ENCODE data around the gene SPOCK1.

The SPOCK1 gene

DNA sequence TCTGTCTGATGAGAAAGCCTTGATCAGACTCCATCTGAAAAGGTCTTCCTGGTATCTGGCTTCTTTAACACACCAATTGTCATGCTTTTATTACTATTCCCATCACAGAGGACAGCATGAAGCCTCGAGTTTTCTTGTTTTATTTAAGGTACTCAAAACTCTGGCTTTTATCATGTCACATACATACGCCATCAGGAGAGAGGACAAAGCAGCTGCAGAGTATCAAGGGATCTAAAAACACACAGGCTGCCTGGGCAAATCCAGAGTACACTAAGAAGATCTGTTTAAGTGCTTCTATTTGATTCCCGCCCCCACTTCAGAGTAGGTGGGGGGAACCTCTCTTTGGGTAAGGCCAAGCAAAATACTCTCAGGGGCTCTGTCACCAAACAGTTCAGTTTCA lies 277.2 kb downstream of the SPOCK1 start:
- no peak for DNase-seq (ENCODE audit: low read depth)

DNA sequence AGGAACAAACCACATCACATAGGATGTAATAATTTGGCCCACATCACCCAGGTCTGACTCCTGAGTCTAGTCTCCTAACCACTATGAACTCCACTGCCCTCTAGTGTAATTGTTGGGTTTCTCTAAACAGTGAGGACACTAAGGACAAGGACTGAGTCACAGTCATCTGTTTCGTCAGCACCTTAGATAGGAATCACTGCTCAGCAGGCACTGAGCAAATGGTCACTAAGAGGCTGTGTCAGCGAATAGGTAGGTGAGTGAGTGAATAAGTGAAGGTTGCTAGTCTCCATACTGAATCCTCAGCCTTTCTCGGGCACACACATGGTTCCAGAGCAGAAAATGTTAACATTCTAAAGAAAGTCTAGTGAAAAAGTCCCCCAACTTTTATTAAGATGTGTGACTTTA lies 278.6 kb downstream of the SPOCK1 start:
- no peak for DNase-seq (ENCODE audit: low read depth)

DNA sequence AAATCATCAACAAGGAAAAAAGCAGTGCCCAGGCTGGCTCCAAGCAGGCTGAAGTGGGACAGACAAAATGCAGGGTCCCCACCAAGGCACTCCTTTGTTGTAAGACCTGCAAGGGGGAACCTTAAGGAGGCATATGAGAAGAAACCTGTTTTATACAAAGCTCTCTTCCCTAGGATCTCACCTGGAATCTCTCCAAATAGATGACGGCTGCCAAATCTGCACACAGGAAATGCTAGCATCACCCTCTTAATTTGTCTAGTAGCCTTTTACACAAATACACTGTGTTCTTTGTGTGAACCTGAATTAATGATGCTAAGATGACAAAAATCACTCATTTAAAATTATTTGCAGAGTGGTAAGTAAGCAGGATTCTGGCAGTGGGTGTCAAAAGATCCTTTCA lies 280.2 kb downstream of the SPOCK1 start:
- no peak for DNase-seq (ENCODE audit: low read depth)

DNA sequence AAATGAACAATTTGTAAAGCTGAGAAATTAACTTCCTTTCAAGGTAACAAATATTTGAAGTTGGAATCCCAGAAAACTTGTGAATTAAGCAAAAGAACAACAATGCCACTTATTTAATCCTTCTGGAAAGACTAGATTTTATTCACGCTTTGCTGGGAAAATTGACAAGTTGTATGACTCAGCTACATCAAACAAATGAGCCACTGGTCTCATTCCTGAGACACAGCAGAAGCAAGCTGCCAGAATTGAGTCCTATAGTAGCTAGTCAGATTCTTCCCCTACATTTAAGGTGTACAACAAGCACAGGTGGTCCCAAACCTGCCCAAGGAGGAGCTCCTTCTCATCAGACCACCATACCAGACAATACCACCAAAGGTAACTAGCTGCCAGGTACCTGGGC lies 280.7 kb downstream of the SPOCK1 start:
- no peak for DNase-seq (ENCODE audit: low read depth)

DNA sequence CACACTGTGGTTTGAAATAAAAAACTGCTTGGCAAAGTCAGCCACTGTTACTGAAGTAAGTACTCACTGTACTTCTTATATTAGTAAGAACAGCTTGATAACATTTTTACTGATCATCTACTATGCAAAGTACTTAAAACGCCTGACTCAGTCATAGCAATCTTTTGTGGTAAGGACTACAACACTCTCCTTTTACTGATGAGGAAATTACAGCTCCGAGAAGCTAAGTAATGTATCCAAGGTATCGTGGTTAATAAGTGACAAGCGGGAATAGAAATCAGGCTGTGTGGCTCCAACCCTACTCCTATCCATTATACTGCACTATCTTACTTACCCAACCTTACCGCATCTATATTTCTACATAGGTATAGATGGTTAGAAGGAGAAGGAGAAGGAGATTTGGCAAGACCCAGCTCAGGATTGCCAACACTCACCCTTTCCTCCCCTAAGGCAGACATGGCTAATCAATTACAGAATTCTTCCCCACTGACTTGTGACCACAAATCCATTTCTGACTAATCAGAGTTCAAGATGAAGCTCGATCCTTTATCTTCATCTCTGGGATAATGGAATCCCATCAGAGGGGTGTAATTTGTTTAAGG lies 281.4 kb downstream of the SPOCK1 start:
- DNase-seq (ENCODE audit: low read depth), result no peak

DNA sequence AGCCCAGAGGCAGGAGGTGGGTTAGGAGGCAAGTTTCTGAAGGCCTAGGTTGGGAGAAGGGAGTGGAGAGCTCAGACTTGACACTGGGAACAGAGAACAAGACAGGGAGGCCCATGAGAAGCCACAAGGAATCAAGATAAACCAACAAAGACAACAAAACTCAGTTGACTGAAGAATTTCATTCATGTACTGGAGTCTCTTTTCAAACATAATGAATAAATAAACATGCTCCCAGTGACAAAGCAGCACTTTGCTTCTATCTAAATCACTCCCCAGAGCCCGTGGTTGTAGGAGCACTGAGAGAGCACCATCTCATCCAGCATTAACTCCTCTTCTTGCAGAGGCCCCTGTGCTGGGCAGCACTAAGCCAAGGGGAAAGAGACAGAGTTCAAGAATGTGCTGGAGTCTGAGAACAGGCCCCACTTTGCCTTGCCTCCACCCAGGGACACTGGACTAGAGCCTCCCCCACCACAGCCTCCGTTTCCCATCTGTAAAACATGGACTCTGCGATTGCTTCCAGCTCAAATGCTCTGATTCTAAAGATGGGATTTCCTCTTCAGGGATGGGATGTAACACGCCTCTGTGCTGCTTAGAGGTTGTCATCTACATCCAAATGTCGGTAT lies 282.0 kb downstream of the SPOCK1 start:
- DNase-seq (ENCODE audit: low read depth), result no peak

DNA sequence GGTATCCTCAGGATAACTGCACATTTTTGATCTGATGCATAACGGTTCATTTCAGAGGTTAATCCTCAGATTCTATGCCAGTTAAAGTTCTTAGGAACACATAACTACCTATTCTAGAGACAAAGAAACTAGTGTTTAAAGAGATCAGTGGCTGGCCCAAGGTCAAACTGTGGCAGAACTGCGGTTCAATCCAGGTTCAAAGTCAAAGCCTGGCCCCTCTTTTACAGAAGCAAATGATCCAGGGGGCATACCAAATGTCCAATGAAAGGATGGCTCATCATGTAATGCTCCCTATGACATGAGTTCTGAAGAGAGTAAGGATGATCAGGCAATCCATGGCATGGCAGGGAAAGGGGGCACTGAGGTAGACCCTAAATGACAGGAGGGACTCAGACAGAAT lies 283.3 kb downstream of the SPOCK1 start:
- no peak for DNase-seq (ENCODE audit: low read depth)

DNA sequence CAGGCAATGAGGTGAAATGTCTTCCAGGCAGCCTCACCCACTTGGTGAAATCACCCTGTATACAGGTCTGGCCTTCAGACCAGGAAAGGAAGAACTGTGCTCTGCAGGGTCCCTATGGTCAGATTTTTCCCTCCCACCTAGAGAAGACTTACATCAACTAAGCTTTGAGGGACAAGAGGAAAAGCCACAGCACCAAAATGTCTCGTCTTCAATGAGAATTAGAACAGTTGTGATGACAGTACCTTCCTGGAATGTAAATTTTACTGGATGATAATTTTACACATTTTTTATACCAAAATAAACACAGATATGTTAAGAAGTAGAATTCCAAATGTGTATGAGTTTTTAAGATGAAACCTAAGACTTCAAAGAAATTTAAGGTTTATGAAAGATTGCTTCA lies 283.9 kb downstream of the SPOCK1 start:
- DNase-seq (ENCODE audit: low read depth), result no peak

DNA sequence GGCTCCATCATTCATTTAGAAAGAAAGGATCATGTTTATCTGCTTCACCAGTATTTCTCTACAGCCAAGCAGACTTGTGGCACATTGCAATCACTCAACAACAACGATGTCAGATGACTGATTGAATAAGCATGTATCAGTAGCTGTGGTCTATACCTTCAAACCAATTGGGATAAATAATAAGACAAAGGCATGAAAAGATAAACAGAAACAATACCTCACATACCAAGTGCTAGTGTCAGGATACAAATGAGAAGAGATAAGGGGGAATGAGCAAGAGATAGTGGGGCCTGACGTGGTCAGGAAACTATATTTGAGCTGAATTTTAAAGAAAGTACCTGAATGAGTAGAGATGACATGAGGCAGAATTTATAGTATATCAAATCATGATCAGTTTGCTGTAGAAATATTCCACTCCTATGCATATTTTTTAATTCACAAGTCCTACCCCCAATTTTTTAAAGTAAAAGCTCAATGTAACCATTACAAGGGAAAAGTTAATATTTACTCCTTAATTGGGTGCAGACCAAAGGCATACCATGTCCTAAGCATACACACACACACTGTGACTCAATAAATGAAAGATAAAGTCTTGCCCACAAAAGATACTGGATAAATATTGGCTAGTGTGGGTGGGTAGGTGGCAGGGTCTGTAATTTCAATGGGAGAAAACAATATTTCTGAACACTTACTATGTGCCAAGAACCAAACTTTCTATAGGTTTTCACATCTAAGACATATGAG lies 284.5 kb downstream of the SPOCK1 start:
- no peak for DNase-seq (ENCODE audit: low read depth)

DNA sequence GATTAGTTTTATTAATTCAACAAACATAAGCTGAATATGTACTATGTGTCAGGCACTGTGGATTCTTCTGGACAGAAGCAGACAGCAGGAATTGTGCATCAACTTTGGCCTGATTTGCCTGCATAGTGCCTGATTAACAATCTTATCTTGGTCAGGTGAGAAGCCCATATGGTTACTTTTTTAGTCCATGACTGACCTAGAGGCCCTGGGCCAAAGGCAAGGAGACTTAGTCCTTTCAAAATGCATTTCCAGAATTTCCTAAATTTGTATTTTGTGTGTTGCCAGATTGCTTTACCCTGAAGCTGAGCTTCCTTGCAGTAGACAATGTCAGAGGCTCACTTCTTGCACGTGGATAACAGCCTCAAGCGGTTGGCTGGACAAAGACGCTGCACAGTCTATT lies 286.7 kb downstream of the SPOCK1 start:
- no peak for DNase-seq (ENCODE audit: low read depth)

DNA sequence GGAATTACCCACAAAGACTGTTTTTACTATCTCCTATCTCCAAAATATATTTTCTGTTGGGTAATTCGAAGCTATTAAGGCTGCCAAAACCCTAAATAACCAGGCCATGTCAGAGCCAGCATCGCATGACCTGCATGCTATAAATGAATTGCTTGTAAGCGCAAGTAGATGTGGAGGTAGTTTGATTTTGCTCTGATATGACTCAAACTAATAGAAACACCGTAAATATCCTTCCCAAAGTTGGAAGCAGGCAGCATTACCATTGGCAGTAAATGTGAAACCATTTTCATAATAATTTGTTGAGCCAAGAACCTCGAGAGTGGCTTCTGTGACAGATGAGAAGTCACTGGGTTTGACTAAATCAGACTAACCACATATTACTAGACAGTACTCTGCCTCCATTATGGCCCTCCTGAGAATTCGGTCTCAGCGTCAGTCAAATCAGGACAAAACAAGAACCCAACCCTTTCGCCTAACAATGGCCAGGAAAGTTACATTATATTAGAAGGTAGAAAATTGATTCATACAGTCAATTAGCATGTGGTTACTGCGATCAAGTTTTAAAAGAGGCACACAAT lies 289.8 kb downstream of the SPOCK1 start:
- DNase-seq (ENCODE audit: low read depth), result no peak

DNA sequence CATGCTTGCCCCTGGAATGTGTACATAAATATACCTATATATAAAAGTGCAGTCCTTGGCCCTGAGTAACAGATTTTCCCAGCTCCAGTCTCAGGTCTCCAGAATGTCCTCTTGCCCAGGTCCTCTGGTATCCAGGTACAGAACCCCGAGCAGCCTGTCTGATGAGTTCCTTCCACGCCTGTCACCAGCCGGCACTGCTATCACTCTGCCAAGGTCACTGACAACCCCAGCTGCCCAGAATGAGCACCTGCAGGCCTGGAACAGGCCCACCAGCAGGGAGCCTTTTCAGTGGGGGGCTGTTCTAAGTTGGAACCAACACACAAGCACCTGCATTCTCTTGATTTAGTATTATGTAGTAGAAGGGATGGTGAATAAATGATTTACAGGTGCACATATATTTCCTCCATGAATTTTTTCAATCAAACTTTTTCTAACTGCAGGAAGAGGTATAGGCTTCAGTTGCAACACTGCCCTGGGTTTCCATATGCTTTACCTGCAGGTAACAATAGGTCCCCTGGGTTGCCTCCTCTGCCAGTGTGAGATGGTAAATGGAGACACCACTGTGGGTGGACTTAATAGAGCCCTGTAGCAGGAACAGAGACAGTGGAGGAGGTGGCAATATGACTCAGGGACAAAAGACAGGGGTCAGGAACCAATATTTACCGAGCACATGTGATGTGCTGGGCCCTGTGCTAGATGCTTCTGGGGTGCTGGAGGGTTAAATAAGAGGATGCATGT lies 291.9 kb downstream of the SPOCK1 start:
- DNase-seq (ENCODE audit: low read depth), result no peak

DNA sequence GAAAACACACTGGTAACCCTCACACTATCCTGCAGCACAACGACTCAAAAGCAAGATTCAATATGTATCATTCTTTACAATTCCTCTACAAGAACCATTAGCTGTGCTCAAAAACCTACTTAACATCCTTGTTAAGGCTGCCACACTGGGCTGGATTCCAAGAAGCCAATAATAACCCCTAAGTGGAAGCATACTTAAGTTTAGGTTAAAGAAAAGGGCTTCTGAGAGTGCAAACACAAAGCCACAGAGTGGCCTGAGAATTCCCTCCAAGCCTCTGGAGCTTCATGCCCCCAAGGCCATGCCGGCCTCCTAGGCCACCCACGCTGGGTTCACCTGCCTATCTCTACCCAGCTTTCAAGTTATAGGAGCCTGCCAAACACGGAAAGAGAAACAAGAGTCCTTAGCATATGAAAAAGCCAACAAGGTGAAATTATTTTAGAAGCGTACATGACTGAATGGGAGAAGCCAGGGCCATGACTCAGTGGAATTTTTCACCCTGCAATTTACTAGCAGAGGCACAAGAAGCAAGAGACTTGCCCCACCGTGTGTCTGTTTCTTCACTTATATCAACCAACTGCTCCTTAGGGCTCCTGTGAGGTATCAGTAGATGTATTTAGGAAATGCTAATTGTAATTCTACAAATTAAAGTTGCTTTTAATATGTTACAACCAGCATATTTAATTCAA lies 293.0 kb downstream of the SPOCK1 start:
- no peak for DNase-seq (ENCODE audit: low read depth)

DNA sequence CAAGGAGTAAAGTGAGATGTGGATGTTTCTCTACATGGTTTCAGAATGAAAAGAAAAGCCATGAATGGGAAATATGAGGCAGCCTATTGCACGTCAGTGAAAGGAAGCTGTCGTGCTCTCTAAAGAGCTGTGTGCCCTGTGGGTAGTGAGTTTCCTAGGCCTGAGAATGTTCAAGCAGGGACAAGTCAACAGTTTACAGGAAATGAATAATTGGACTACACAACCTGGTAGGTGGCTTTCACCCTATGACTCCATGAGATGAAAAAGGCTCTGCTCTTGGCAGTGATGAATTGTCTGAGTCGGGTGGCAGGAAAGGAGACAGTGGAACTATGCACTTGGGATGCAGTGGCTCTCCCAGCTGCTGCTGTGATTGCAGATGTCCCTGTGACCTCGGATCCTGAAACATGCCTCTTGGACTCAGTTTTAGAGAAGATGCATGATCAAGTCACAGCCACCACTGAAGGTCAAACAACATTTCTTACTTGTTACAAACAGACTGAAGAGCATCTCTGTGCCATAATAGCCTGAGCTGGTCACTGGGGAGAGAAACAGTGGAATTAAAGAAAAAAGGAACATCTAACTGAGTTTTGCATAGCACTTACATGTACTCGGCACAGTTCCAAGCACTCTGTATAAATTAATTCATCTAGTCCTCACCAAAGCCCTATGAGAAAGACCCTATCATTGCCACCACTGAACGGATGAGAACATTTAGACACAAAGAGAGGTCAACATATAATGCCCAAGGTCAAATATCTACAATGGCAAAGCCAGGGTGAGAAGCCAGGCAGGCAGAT lies 293.7 kb downstream of the SPOCK1 start:
- DNase-seq (ENCODE audit: low read depth), result no peak

DNA sequence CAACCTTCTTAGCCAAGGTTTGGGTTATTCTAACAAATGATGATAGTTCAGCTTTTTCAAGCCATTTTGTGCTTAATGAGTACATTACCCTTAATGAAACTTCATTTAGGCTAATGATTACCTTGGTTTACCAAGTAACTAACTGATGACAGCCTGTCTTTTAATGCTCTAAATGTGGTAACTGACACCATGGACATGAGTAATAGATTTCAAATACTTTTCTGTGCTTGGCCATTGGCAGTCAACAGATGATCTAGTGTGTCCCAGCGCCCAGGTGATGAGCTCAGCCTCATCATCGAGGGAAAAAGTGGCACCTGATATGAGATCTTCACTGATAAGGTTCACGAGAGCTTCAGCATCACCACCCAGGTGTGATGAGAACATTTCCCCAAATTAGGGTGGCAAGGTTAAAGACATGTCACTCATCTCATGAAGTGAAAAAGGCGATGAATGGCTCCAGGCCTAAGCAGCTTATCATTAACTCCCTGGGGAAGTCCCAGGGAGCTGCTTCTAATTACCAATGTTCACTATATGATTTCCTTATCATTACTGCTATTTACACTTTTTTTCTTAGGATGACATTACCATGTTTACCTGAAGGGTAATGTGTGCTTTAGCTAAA lies 296.0 kb downstream of the SPOCK1 start:
- DNase-seq (ENCODE audit: low read depth), result no peak

DNA sequence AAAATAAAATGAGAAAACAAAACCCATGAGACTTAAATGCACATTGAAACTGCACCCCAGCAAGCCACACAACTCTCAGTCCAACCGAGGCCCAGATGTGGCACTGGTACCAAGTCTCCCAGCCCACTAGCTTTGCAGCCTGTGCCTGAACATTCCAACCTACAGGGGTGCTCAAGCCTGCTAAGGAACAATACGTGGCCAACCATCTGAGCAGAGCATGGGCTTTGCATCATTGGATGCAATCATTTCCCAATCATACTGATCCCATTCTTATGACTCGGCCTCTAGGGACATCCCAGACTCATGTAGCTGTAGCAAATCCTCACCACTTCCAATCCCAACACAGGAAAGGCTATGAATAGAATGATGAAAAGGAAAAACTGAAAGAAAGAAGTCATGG lies 297.2 kb downstream of the SPOCK1 start:
- DNase-seq (ENCODE audit: low read depth), result no peak

DNA sequence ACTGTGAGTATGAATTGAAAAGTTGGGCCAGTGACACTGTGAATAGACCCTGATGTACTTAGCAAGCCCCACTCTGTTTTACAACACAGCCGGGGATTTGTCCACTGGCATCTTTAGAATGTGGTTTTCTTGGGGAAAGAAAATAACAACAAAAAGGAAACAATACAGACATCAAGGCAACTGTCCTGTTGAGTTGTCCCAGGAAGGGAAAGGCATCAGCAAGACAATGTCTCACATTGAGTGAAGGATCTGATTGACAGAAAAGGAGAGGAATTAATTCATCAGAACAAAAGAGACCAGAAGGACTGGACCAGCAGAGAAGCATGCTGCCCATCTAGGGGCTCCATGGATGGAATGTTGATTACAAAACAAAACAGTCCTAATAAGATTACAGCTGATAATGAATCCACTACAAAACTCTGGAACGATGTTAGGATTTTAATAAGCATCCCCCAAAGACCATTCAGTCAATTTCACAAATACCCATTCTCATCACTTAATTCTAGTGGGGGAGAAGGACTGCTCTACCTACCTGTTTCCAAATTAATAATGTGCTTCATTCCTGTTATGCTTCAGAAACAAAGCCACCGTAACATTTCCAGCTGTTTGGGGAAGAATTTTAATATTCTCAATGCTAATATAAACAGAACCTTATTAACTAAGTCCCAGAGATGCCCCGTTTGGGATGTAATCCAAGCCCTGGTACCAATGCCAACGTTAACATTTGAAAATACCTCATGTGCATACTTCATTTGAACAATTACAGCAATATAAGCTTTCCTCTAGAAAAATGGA lies 298.0 kb downstream of the SPOCK1 start:
- no peak for DNase-seq (ENCODE audit: low read depth)

DNA sequence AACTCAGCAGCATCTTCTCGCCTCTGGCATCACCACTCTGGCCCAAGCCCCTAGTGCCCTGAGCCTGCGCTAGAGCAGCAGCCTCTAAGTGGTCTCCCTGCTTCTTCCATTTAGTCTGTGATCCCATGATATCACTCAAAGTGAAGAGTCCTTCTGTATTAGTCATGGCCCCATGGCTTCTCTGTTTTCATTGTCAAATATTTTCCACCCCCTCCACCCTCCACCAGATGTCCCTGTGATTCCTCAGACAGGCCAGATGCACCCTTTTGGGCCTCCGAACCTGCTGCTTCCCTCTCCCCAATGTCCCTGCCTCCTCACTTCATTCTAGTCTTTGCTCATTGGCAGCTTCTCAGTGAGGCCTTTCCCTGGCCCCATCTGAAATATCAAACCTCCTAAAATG lies 299.2 kb downstream of the SPOCK1 start:
- DNase-seq (ENCODE audit: low read depth), result no peak

DNA sequence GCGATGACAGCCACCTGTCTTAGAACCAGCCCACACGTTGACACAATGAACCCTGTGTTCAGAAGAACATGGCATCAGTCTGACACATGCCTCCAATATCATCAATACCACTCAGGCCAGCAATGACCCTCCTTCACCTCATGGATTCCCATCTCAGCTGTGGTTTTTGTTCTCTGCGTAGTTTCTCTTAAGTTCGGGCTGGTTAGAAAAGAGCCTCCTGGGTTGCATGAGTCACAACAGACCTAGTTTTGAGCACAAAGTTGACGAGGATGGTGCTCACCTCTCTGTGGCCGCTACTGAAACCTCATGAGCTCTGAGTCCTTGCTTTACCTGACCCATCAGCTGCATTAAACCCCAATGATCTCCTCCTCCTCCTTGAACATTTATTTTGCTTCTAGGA lies 299.9 kb downstream of the SPOCK1 start:
- DNase-seq (ENCODE audit: low read depth), result no peak

DNA sequence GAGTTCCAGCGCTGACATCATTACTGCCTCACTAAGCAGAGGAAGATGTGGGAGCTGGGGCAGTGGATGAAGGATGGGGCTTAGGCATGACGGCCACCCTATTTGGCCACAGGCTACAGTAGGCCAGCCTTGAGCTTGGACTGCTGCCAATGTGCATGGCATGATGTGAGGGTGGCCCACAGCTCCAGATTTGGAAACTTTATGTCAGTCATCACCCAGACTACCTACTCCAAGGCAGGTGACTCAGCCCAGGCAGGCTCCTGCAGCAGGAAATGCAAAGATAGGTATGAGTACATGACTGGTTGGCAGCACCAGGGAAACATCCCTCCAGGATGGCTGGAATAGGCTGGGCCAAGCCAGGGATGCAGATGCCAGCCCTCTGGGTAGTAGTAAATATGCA lies 303.6 kb downstream of the SPOCK1 start:
- no peak for DNase-seq (ENCODE audit: low read depth)

Data from activated T-helper 9 cell treated with anti-CD3 and anti-CD28 coated beads, Interleukin-2, amount 50 U/mL, for 16 hours (primary cell).